Heart left ventricle (tissue), 16 donors: ENCODE results near the gene AZI2. TPM values are rescaled to one million over a fixed set of nuclear protein-coding genes. Genes with fewer than 3 reads are reported as not detected.

Experiments
- ATAC-seq, 4 donors: fragments of 200-7000 bp; cut with Tn5 transposase; one replicate each; pipeline ENCODE4 v1.9.1; 2020 to 2022; ENCODE audit warnings: moderate library complexity in 4 of 4, mild to moderate bottlenecking in 3 of 4, moderate number of reproducible peaks in 1 of 4
- DNase-seq, 5 donors: peaks; one replicate each; pipeline ENCODE4 v3.0.0-alpha.2; 2020
- H3K27ac ChIP-seq, 12 donors: fragments of 200-600 bp; sonication (generic) in 4 of 12; one replicate each; pipeline versions ENCODE4 v1.5.0 to v1.8.0; 2016 to 2022; ENCODE audit warnings: mild to moderate bottlenecking in 2 of 12
- H3K27me3 ChIP-seq, 9 donors: fragments of 200-600 bp; sonication (generic) in 2 of 9; one replicate each; pipeline versions ENCODE4 v1.5.1 to v1.8.0; 2016 to 2022; ENCODE audit warnings: mild to moderate bottlenecking in 3 of 9
- H3K36me3 ChIP-seq, 9 donors: fragments of 200-600 bp; sonication (generic) in 2 of 9; one replicate each; pipeline versions ENCODE4 v1.5.0 to v1.8.0; 2018 to 2022; ENCODE audit warnings: mild to moderate bottlenecking in 2 of 9
- H3K4me1 ChIP-seq, 12 donors: fragments of 200-600 bp; sonication (generic) in 4 of 12; one replicate each; pipeline versions ENCODE4 v1.5.0 to v1.8.0; 2016 to 2022; ENCODE audit warnings: mild to moderate bottlenecking in 3 of 12
- H3K4me3 ChIP-seq, 12 donors: fragments of 200-600 bp; sonication (generic) in 4 of 12; one replicate each; pipeline versions ENCODE4 v1.5.0 to v1.8.0; 2017 to 2022; ENCODE audit warnings: mild to moderate bottlenecking in 9 of 12, moderate library complexity in 4 of 12
- H3K9me3 ChIP-seq, 12 donors: fragments of 200-600 bp; sonication (generic) in 4 of 12; one replicate each; pipeline versions ENCODE4 v1.5.0 to v1.8.0; 2016 to 2022; ENCODE audit warnings: mild to moderate bottlenecking in 1 of 12
- POLR2A ChIP-seq, 2 donors: fragments of 450-650 bp; IDR thresholded peaks; one replicate each; pipeline ENCODE4 v1.6.1; 2017; ENCODE audit warnings: antibody characterized with exemption in 2 of 2, mild to moderate bottlenecking in 2 of 2, moderate library complexity in 2 of 2
- WGBS, 4 donors: extraction: QIAGEN DNeasy Blood & Tissue Kit in 2 of 4; methylation state at CpG; one replicate each; pipeline versions ENCODE4 v1.1.5 to v1.1.7; 2013 to 2018; 5-methylcytosine and 5-hydroxymethylcytosine counted together
- intact Hi-C, 10 donors: fragments of 100-400 bp; cut with DNase I; formaldehyde crosslinking; loops; one replicate each; pipeline versions ENCODE4 v1.11.1 to v1.14.2; 2022
- polyA plus RNA-seq, 2 donors: library from polyadenylated mRNA; stranded (reverse); fragments of 200-250 nt; gene quantifications; one replicate each; pipeline ENCODE4 v1.2.3, GENCODE V29; 2013
- total RNA-seq, 9 donors: library from RNA; depleted of rRNA in 2 of 9; stranded (reverse); fragments of >200 nt in 2 of 9; fragmentation: NEBNext Ultra II Directional in 3 of 9; extraction: Animal tissue kit (Norgen Biotek cat#: 25700) in 3 of 9; gene quantifications; one replicate each; pipeline versions ENCODE4 v1.1.0 to v1.2.4, GENCODE V29; 2016 to 2023
- TF ChIP-seq, protein P1 (sequence below), 12 donors: fragments of 200-600 bp; sonication (generic) in 4 of 12; IDR thresholded peaks; one replicate each; pipeline versions ENCODE4 v1.5.0 to v1.8.0; 2018 to 2022; ENCODE audit warnings: antibody characterized with exemption in 12 of 12, mild to moderate bottlenecking in 5 of 12
- donor health status: ischemic (EF 13 %, LVEDD 7.1; RV severe dilation, severe dysfunction).
- donor health status: healthy with polysubstance abuse.
- donor health status: DM: no; HTN: yes; CAD: no.
- donor health status: DM: no; HTN: no; CAD: no.
- donor health status: ischemic (EF 25% LVEDD 6.9; RV normal size, moderate dysfunction).
- donor health status: ischemic (EF 25% LVEDD 5.7; RV mildly dilated, moderate dysfunction).
- donor health status: healthy.
- donor health status: DM: yes; HTN: yes; CAD: no.
- donor health status: ischemic (EF 35%, LVEDD 5.7; RV mildly dilated, moderate dysfunction).
- donor health status: nonischemic (EF 11% LVEDD 7.7; RV severe dilation, severe dysfunction).
- donor health status: DM: yes; HTN: yes; CAD: no.
- donor health status: PGD.
- donor health status: ischemic (EF 29% LVEDD 5.4; RV normal size, mild dysfunction).
- donor health status: nonischemic (EF 23%, LVEDD 6.1; RV moderate dilation, normal function).

Gene AZI2
- total and polyA plus RNA-seq, 11 donors = 14.3 to 48.1 (median 33.2) TPM

GRCh38 chr3:28345690-28346089 lies 2.9 kb downstream of the AZI2 start:
- Histone ChIP-seq H3K27me3 (no peaks in the 10 kb centered on the region), H3K9me3 (no peaks in the 10 kb centered on the region), H3K36me3 (no peaks in the 10 kb centered on the region), H3K4me3 (no peak overlapping the region), H3K27ac (no peak overlapping the region), H3K4me1 (peaks cover 0 to 80% (median 49%) of the 10 kb centered on the region in 12 donors)
- ATAC-seq = no peak
- intact Hi-C loops = loop anchor here in 2 of 10 donors (5.0 to 10.0 kb wide), 2 partner anchors 101 to 103 kb away; partner anchors contain the start of gene CMC1 (in 2 of the 2)
- TF ChIP-seq POLR2A (IDR thresholded peaks at IDR 0.05) = no peak
- TF ChIP-seq, protein P1, sequence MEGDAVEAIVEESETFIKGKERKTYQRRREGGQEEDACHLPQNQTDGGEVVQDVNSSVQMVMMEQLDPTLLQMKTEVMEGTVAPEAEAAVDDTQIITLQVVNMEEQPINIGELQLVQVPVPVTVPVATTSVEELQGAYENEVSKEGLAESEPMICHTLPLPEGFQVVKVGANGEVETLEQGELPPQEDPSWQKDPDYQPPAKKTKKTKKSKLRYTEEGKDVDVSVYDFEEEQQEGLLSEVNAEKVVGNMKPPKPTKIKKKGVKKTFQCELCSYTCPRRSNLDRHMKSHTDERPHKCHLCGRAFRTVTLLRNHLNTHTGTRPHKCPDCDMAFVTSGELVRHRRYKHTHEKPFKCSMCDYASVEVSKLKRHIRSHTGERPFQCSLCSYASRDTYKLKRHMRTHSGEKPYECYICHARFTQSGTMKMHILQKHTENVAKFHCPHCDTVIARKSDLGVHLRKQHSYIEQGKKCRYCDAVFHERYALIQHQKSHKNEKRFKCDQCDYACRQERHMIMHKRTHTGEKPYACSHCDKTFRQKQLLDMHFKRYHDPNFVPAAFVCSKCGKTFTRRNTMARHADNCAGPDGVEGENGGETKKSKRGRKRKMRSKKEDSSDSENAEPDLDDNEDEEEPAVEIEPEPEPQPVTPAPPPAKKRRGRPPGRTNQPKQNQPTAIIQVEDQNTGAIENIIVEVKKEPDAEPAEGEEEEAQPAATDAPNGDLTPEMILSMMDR (IDR thresholded peaks at IDR 0.05) = no peak
- DNase-seq = no peak
- 90 to 94% (median 93%) methylated on average over 1 of the region's 1 CpG for WGBS, 4 donors

DNA sequence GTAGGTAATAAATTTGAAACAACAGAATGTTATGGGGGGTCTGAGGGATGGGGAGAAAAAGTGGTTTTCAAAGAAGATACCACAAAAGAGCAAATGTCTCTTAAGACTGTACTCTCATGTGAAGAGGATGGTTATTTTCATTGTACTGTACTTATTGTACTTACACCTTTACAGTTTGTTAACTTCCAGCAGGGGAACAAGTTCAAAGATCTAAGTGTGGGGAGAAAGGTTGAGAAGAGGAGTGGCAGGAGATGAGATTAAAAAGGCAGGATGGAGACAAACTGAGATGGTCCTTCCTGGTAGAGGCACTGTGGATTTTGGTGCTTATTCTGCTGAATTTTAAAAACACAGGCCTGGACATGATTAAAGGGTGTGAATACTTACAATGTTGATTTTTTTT lies 5.5 kb downstream of the AZI2 start:
- intact Hi-C loops = loop anchor here in 1 of 10 donors (10.0 kb wide), 1 partner anchor 98 kb away; the partner anchor contains the start of gene CMC1
- Histone ChIP-seq H3K27ac (peak overlapping the region in 1 of 12 donors; percentile 13), H3K4me1 (peaks cover 0 to 67% (median 39%) of the 10 kb centered on the region in 12 donors), H3K4me3 (no peak overlapping the region), H3K9me3 (no peaks in the 10 kb centered on the region), H3K36me3 (peaks cover 0 to 25% (median 23%) of the 10 kb centered on the region in 9 donors), H3K27me3 (no peaks in the 10 kb centered on the region)
- ATAC-seq (no peak), DNase-seq (no peak)
- TF ChIP-seq, protein P1 (IDR thresholded peaks at IDR 0.05) = no peak
- TF ChIP-seq POLR2A (IDR thresholded peaks at IDR 0.05) = no peak

DNA sequence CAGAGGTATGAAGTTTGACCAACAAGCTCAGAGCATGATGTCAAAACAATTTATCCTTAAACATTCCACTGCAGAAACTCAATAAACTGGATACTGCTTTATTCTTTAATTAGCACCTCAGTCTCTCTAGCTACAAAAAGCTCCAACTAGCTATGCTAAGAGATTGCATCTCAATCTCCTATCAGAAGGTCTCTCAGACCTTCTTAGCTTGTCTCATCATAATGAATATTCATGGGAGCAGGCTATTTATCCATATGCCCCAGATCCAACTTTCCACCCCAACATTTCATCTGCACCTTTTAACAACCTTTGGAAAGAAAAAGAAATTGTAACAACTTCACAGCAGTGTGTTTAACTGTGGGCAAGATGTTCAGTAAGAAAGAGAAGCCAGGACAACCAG lies 11.4 kb downstream of the AZI2 start:
- H3K36me3 ChIP-seq = peaks cover 0 to 76% (median 63%) of the 10 kb centered on the region in 9 donors

DNA sequence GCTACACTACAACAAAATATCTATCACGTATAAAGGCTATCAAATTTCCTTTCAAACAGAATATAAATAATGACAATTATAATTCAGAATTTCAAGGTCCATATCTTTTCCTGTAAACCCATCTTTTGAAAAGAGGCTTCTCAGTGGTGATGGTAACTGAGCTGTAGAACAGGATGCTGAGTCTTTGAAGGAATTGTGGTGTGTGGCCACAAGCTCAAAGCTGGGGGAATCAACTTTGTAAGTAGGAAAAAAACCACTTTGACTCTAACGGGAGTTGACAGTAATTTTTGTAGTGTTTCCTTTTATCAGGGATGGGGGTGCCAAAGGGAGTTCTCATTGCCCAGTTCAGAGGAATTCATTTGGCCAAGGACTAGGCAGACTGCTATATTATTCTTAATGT lies 13.4 kb downstream of the AZI2 start:
- intact Hi-C loops = no loop called here
- H3K27me3 ChIP-seq = no peaks in the 10 kb centered on the region
- H3K4me3 ChIP-seq = no peak overlapping the region
- ATAC-seq = no peak
- WGBS, 4 donors = 61 to 69% (median 65%) methylated on average over 2 of the region's 2 CpGs
- TF ChIP-seq, protein P1 (IDR thresholded peaks at IDR 0.05) = no peak
- TF ChIP-seq POLR2A (IDR thresholded peaks at IDR 0.05) = no peak
- DNase-seq = no peak
- no peak overlapping the region for H3K27ac ChIP-seq
- H3K9me3 ChIP-seq = no peaks in the 10 kb centered on the region
- H3K36me3 ChIP-seq = peaks cover 0 to 92% (median 73%) of the 10 kb centered on the region in 9 donors
- H3K4me1 ChIP-seq = no peaks in the 10 kb centered on the region

More for the DNA sequence above, 11.4 kb downstream of the AZI2 start:
- H3K4me3 ChIP-seq = no peak overlapping the region
- H3K27me3 ChIP-seq = no peaks in the 10 kb centered on the region
- H3K4me1 ChIP-seq = peaks cover 0 to 11% (median 2%) of the 10 kb centered on the region in 12 donors
- H3K9me3 ChIP-seq = no peaks in the 10 kb centered on the region
- no peak for DNase-seq
- intact Hi-C loops = no loop called here
- H3K27ac ChIP-seq = no peak overlapping the region
- ATAC-seq = no peak
- TF ChIP-seq, protein P1 (IDR thresholded peaks at IDR 0.05) = no peak
- no peak for TF ChIP-seq POLR2A (IDR thresholded peaks at IDR 0.05)
